ENCODE results near the gene RETREG3.
"Not testable (repeated sequence)": the region's sequence is repeated elsewhere in the genome, so short reads cannot be mapped to it uniquely, and the experiment has no call there.

The RETREG3 gene

GRCh38 chr17:42609182-42609813 is at the start of gene RETREG3, which contains the start of gene TUBG1:
TSS of gene RETREG3 (minus strand) at chr17:42609374. CDS start at chr17:42609324, 50 bp downstream.
TSS of gene TUBG1 (plus strand) at chr17:42609683. CDS start at chr17:42609738, 55 bp downstream.
- DNase-seq = peak; percentile 99

- no peak for DNase-seq
These were observed 48.8 kb upstream of the RETREG3 start for GRCh38 chr17:42657824-42658588.

- no peak for DNase-seq
These were observed 46.4 kb upstream of the RETREG3 start for GRCh38 chr17:42655528-42655927.

- no peak for DNase-seq
These were observed 44.3 kb upstream of the RETREG3 start for GRCh38 chr17:42653179-42654124.

GRCh38 chr17:42651392-42651791 is 42.2 kb upstream of the RETREG3 start:
- no peak for DNase-seq

- no peak for DNase-seq
These were observed 38.6 kb upstream of the RETREG3 start for GRCh38 chr17:42647778-42648177.

GRCh38 chr17:42642336-42642735 is 33.2 kb upstream of the RETREG3 start:
- no peak for DNase-seq

GRCh38 chr17:42640121-42640520 is 30.9 kb upstream of the RETREG3 start:
- DNase-seq = no peak

- DNase-seq = no peak
These were observed 30.4 kb upstream of the RETREG3 start for GRCh38 chr17:42639525-42640113.

GRCh38 chr17:42632949-42633444 is 23.8 kb upstream of the RETREG3 start:
- DNase-seq = no peak

GRCh38 chr17:42629411-42630009 is 20.3 kb upstream of the RETREG3 start:
- DNase-seq = no peak

- not testable (repeated sequence) for DNase-seq
These were observed 18.0 kb upstream of the RETREG3 start for GRCh38 chr17:42627032-42627764.

- DNase-seq = no peak
These were observed 14.8 kb upstream of the RETREG3 start for GRCh38 chr17:42623732-42624596.

GRCh38 chr17:42623271-42623670 is 14.1 kb upstream of the RETREG3 start:
- DNase-seq = no peak

GRCh38 chr17:42621987-42622386 is 12.8 kb upstream of the RETREG3 start:
- DNase-seq = not testable (repeated sequence)

- no peak for DNase-seq
These were observed 9.4 kb upstream of the RETREG3 start for GRCh38 chr17:42618442-42619150.

GRCh38 chr17:42617956-42618431 is 8.8 kb upstream of the RETREG3 start:
- DNase-seq = no peak

GRCh38 chr17:42613699-42614295 is 4.6 kb upstream of the RETREG3 start:
- DNase-seq = no peak

- DNase-seq = no peak
These were observed 2.8 kb upstream of the RETREG3 start for GRCh38 chr17:42612013-42612412.

All from stimulated activated CD4-positive, alpha-beta T cell treated with anti-CD3 and anti-CD28 coated beads, Interleukin-4, amount 100 ng/mL, for 1 hour (primary cell).